HepG2 (cell line): ENCODE measurements around the gene TMEM258. TPM values are rescaled to one million over a fixed set of nuclear protein-coding genes. Genes with fewer than 3 reads are reported as not detected.

Source experiments
- CTCF ChIP-seq: sonication (generic); formaldehyde crosslinking; IDR thresholded peaks from 2 replicates; pipeline ENCODE4 v1.5.0; 2020; ENCODE audit warnings: mild to moderate bottlenecking, missing genetic modification reagents, moderate library complexity
- GFI1 ChIP-seq: sonication (generic); formaldehyde crosslinking; IDR thresholded peaks from 2 replicates; pipeline ENCODE4 v1.5.0; 2020; ENCODE audit warnings: missing genetic modification reagents, mild to moderate bottlenecking, borderline replicate concordance
- HNRNPL ChIP-seq: fragments of 200-400 bp; formaldehyde crosslinking; IDR thresholded peaks from 2 replicates; pipeline ENCODE4 v1.6.1; 2017; ENCODE audit warnings: mild to moderate bottlenecking, low read depth, low read length
- KMT2B ChIP-seq: IDR thresholded peaks from 2 replicates; pipeline ENCODE4 v1.6.1; 2016; ENCODE audit warnings: missing genetic modification reagents, missing compliant biosample characterization
- NCOR1 ChIP-seq: fragments of 200-600 bp; sonication (generic); IDR thresholded peaks from 2 replicates; pipeline ENCODE4 v1.7.0; 2017; ENCODE audit warnings: antibody characterized with exemption, low read length, borderline replicate concordance
- NFKBIZ ChIP-seq: IDR thresholded peaks from 2 replicates; pipeline ENCODE4 v1.6.1; 2018; ENCODE audit warnings: missing genetic modification reagents, missing compliant biosample characterization
- SNRNP70 ChIP-seq: fragments of 200-400 bp; formaldehyde crosslinking; IDR thresholded peaks from 2 replicates; pipeline ENCODE4 v1.6.1; 2017; ENCODE audit warnings: mild to moderate bottlenecking, low read depth, low read length, moderate library complexity
- ZBTB10 ChIP-seq: sonication (generic); formaldehyde crosslinking; IDR thresholded peaks from 2 replicates; pipeline ENCODE4 v1.4.0; 2020; ENCODE audit warnings: missing genetic modification reagents, borderline replicate concordance
- ZBTB42 ChIP-seq: sonication (generic); formaldehyde crosslinking; IDR thresholded peaks from 2 replicates; pipeline ENCODE4 v1.5.0; 2020; ENCODE audit warnings: mild to moderate bottlenecking, missing genetic modification reagents
- ZMAT3 ChIP-seq: sonication (generic); formaldehyde crosslinking; conservative IDR thresholded peaks from 2 replicates; pipeline ENCODE4 v1.7.0; 2021; ENCODE audit warnings: missing genetic modification reagents
- ZMYM4 ChIP-seq: sonication (generic); formaldehyde crosslinking; IDR thresholded peaks from 2 replicates; pipeline ENCODE4 v1.8.1; 2023; ENCODE audit warnings: mild to moderate bottlenecking, missing genetic modification reagents
- ZNF563 ChIP-seq: sonication (generic); formaldehyde crosslinking; IDR thresholded peaks from 2 replicates; pipeline ENCODE4 v1.8.0; 2022; ENCODE audit warnings: mild to moderate bottlenecking, moderate library complexity, missing genetic modification reagents
- ZNF639 ChIP-seq: conservative IDR thresholded peaks from 2 replicates; pipeline ENCODE4 v1.6.1; 2018; ENCODE audit warnings: missing genetic modification reagents
- ZNF83 ChIP-seq: sonication (generic); formaldehyde crosslinking; IDR thresholded peaks from 2 replicates; pipeline ENCODE4 v1.4.0; 2020; ENCODE audit warnings: missing genetic modification reagents, mild to moderate bottlenecking, borderline replicate concordance
- polyA plus RNA-seq, 8 experiments: library from polyadenylated mRNA; depleted of rRNA in 3 of 8; stranded (reverse) in 7 of 8; unstranded in 1 of 8; fragments of >200 nt; fragmentation: Illumina TruSeq in 4 of 8; extraction: Trizol in 4 of 8; gene quantifications; 2 replicates each; pipeline versions ENCODE4 v1.2.1 to v1.2.3, GENCODE V29; 2011 to 2016; ENCODE audit warnings: low read depth in 4 of 8, missing spikeins in 1 of 8, mixed read lengths in 1 of 8; ENCODE audit not compliant: insufficient read depth in 1 of 8
- total RNA-seq, 5 experiments: library from RNA; depleted of rRNA; stranded (reverse); fragments of >200 nt; fragmentation: Illumina TruSeq; extraction: Trizol; gene quantifications; 2 replicates each; pipeline ENCODE4 v1.2.3, GENCODE V29; 2016; ENCODE audit warnings: low read depth in 1 of 5
- TF ChIP-seq, protein P1 (sequence below): sonication (generic); formaldehyde crosslinking; IDR thresholded peaks from 2 replicates; pipeline ENCODE4 v1.8.1; 2022; ENCODE audit warnings: low read depth, mild to moderate bottlenecking, missing genetic modification reagents
- TF ChIP-seq, protein P2 (sequence below): sonication (generic); formaldehyde crosslinking; IDR thresholded peaks from 2 replicates; pipeline ENCODE4 v1.8.0; 2022; ENCODE audit warnings: missing genetic modification reagents, low read depth, mild to moderate bottlenecking, borderline replicate concordance
- TF ChIP-seq, protein P3 (sequence below): sonication (generic); formaldehyde crosslinking; IDR thresholded peaks from 2 replicates; pipeline ENCODE4 v1.4.0; 2020; ENCODE audit warnings: low read depth, mild to moderate bottlenecking, missing genetic modification reagents

Gene TMEM258
- total and polyA plus RNA-seq, 2 of the 13 experiments (the other 11 are each of a cell fraction or from before 2014, with no cell fraction given): 175 to 424 TPM

DNA sequence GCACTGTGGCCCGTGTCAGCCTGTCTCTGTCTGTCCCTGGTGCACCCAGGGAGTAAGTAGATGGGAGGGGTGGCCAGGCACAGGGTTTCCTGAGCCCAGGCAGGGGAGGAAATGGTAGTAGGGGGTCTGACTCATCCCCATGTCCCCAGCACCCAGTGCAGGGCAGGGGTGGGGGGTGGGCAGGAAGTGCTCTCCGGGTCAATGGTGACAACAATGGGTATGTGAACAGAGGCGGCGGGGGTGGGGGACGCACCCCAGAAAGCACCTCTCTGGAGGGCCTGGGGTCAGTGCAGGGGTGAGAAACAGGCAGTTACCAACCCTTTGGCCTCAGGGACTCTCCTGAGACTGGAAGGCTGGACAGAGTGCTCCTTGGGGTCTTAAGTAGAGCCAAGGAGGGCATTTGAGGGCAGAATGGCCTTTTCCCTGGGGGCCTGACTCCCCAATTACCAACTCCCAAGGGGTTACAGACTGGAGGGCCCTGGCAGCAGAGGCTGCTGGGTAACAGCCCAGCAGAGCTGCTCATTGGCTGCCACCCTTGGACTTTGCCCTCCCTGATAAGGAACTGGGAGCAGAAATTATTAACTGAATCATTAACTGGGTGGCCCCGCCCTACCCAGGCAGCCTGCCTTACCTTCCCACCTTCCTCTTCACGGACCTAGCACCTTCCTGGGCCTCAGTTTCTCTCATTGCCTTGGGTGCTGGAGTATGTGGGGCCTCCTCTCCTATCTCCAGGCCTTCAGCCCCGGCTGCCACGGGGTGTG is 35.8 kb downstream of the TMEM258 start (continued):
- TF ChIP-seq, protein P1, sequence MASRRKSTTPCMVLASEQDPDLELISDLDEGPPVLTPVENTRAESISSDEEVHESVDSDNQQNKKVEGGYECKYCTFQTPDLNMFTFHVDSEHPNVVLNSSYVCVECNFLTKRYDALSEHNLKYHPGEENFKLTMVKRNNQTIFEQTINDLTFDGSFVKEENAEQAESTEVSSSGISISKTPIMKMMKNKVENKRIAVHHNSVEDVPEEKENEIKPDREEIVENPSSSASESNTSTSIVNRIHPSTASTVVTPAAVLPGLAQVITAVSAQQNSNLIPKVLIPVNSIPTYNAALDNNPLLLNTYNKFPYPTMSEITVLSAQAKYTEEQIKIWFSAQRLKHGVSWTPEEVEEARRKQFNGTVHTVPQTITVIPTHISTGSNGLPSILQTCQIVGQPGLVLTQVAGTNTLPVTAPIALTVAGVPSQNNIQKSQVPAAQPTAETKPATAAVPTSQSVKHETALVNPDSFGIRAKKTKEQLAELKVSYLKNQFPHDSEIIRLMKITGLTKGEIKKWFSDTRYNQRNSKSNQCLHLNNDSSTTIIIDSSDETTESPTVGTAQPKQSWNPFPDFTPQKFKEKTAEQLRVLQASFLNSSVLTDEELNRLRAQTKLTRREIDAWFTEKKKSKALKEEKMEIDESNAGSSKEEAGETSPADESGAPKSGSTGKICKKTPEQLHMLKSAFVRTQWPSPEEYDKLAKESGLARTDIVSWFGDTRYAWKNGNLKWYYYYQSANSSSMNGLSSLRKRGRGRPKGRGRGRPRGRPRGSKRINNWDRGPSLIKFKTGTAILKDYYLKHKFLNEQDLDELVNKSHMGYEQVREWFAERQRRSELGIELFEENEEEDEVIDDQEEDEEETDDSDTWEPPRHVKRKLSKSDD: 0 out of 2 replicates have a peak, but pooled peaks have one; percentile 49
- peak; percentile 73; the same call in 1 of the 2 replicates for TF ChIP-seq ZMAT3 (CRISPR knock-in tag)
- TF ChIP-seq ZMYM4 (CRISPR knock-in tag): peak; percentile 63; the same call in 1 of the 2 replicates
- peak; percentile 74 for TF ChIP-seq NCOR1
- TF ChIP-seq ZBTB42 (CRISPR knock-in tag): no peak
- no peak for TF ChIP-seq SNRNP70
- no peak for TF ChIP-seq ZNF639 (CRISPR knock-in tag)
- TF ChIP-seq ZBTB10: peak; percentile 99
- TF ChIP-seq, protein P2, sequence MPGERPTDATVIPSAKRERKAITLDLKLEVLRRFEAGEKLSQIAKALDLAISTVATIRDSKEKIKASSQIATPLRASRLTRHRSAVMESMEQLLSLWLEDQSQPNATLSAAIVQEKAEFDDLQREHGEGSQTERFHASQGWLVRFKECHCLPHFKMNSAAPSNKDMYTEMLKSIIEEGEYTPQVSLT (CRISPR knock-in tag): no peak
- no peak for TF ChIP-seq ZNF83 (CRISPR knock-in tag)
- TF ChIP-seq NFKBIZ: 0 out of 2 replicates have a peak, but pooled peaks have one; percentile 26
- 0 out of 2 replicates have a peak, but pooled peaks have one; percentile 40 for TF ChIP-seq KMT2B (CRISPR knock-in tag)
- TF ChIP-seq, protein P3, sequence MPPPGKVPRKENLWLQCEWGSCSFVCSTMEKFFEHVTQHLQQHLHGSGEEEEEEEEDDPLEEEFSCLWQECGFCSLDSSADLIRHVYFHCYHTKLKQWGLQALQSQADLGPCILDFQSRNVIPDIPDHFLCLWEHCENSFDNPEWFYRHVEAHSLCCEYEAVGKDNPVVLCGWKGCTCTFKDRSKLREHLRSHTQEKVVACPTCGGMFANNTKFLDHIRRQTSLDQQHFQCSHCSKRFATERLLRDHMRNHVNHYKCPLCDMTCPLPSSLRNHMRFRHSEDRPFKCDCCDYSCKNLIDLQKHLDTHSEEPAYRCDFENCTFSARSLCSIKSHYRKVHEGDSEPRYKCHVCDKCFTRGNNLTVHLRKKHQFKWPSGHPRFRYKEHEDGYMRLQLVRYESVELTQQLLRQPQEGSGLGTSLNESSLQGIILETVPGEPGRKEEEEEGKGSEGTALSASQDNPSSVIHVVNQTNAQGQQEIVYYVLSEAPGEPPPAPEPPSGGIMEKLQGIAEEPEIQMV (CRISPR knock-in tag): 0 out of 2 replicates have a peak, but pooled peaks have one; percentile 24
- peak; percentile 10; the same call in 1 of the 2 replicates for TF ChIP-seq CTCF
- 0 out of 2 replicates have a peak, but pooled peaks have one; percentile 49 for TF ChIP-seq HNRNPL
- 0 out of 2 replicates have a peak, but pooled peaks have one; percentile 49 for TF ChIP-seq ZNF563
- TF ChIP-seq GFI1 (CRISPR knock-in tag): peak; percentile 57; the same call in 1 of the 2 replicates
